ENCODE data around the gene NPHS1.

NPHS1 gene

DNA sequence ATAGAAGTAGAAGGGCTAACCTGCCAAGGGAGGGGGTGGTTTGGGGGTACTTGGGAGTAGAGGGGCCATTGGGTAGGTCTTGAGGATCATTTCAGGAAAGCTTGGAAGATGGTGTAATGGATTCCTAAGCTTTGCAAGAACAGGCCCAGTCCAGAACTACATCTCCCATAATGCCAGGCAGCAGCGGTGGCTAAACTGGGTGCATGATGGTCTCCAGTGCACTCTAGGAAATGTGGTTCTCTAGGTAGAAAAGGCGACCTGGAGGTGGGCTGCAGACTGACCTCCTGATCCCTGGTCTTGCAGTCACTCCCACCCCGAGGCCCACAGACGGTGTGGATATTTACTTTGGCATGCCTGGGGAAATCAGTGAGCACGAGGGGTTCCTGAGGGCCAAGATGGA lies 19.9 kb upstream of the NPHS1 start:
- no peak for DNase-seq

DNA sequence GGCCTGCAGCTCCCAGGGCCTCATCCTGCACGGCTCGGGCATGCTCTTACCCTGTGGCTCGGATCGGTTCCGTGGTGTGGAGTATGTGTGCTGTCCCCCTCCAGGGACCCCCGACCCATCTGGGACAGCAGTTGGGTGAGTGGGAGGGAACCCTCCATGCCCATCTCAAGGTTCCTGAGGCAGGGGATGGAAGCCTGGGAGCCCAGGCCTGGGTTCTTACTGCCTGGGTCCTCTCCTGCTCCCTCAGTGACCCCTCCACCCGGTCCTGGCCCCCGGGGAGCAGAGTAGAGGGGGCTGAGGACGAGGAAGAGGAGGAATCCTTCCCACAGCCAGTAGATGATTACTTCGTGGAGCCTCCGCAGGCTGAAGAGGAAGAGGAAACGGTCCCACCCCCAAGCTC lies 19.3 kb upstream of the NPHS1 start:
- DNase-seq, result no peak

DNA sequence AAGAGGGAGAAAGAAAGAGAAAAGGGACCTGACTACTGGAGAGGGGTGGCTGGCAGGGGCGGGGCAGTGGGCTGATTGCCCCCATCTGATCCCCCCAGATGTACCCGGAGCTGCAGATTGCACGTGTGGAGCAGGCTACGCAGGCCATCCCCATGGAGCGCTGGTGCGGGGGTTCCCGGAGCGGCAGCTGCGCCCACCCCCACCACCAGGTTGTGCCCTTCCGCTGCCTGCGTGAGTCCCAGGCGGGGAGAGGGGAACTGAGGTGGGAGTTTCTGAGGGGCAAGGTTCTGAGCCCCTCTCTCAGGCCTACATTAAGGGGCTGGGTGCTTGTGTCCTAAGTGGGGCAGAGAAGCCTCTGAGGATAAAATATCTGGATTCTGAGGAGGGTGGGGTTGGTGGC lies 18.5 kb upstream of the NPHS1 start:
- no peak for DNase-seq

DNA sequence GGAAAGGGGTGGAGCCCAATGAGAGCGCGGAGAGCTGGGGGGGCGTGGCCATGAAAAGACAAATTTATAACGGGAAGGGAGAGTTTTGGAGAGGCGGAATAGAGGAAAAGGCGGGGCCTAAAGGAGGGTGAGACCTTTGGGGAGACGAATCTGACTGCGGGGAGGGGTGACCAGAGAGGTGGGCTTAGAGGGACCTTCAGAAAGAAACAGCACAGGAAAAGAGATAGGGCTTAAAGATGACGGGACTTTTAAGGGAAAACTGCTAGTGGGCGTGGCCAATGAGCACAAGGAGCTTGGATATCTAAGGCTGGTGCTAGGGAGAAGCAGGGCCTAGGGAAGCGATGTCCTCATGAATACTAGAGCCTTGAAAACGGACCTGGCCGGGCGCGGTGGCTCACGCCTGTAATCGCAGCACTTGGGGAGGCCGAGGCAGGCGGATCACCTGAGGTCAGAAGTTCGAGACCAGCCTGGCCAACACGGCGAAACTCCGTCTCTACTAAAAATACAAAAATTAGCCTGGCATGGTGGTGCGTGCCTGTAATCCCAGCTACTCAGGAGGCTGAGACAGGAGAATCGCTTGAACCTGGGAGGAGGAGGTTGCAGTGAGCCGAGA lies 17.9 kb upstream of the NPHS1 start:
- peak; percentile 35 to 71 for DNase-seq

DNA sequence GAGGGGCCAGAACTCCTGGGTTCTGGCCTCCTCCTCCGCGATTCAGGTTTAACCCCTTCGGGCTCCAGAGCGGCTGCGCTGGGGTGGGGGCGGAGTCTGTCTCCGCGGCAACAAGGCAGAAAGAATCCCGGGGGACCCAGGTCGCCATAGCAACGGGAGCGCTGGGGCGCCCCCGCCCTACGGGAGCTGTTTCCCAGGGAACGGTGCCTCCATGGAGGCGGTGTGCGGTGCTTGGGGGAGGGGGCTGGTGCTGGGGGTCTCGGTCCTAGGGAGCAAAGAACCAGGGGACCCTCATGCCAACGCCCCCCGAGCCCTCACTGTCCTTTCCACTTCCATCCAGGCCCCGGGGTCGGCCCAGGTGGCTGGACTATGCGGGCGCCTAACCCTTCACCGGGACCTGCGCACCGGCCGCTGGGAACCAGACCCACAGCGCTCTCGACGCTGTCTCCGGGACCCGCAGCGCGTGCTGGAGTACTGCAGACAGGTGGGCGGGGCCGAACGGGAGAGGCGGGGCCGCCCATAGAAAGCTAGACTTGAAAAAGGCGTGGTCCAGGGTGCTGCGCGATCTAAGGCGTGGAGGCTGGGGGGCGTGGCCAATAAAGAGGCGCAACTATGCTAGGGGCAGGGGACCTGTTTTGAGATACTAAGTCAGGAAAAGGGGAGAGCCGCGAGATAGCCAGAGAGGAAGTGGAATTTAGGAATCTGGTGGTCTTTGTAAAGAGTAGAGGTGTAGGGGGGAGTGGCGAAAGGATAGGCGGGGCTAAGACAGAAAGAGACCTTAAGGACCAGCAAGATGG lies 17.2 kb upstream of the NPHS1 start:
- peak; percentile 63 to 75 for DNase-seq

DNA sequence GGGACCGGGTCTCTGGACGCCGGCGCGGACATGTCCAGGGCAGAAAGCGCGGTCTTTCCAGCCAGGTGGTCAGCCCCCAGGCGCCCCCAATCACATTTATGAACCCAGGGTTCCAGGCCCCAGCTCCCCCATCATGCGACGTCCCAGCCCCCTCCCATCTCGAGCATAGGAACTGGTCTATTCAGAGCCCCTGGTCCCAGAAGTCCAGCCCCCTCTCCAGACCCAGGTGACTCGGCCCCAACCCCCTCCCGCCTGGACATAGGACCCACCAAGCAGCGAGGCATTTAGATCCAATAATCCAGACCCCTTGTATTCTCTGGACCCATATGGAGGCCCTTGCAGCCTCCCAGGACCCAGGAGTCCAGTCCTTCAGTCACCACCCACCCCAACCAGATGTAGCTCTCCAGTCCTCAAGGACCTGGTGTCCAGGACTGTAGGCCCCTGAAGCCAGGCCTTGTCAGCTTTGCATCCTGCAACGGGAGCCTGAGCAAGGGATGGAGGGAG lies 16.6 kb upstream of the NPHS1 start:
- DNase-seq, result no peak

DNA sequence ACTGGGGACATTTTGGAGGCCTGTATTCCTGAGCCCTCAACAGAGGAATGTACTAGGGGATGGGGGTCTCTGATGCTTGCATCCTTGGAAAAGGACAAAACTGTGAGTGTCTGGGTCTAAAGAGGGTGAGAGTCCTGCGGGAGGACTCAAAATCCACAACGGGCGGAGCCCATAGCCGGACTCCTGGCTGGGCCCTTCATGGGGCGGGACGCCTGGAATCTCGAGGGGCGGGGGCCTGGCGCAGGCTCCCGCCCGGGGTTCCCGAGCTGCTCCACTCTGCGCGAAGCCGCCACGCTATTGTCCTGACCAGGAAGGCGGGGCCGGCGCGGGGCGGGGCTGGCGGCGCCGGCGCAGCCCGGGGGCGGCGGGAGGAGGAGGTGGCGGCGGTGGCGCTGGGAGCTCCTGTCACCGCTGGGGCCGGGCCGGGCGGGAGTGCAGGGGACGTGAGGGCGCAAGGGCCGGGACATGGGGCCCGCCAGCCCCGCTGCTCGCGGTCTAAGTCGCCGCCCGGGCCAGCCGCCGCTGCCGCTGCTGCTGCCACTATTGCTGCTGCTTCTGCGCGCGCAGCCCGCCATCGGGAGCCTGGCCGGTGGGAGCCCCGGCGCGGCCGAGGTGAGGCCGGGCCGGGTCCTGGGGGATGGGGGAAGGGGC lies 16.0 kb upstream of the NPHS1 start, which contains the start of gene APLP1:
Gene APLP1 (plus strand): TSS at position 403 of the 651 bp plus-strand sequence. CDS start 63 bp downstream, at position 466.
- DNase-seq, result peak; percentile 15 to 40

DNA sequence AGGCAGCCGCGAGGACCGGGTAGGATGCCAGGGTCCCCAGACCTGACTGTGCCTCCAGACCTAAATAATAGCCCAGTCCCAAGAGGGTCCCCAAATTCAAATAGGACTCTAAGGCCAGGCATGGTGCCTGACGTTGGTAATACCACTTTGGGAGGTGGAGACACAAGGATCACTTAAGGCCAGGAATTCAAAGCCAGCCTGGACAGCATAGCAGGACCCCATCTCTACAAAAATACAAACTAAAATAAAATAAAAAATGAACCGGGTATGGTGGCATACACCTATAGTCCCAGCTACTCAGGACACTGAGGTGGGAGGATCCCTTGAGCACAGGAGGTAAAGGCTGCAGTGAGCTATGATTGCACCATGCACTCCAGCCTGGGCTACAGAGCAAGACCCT lies 10.7 kb upstream of the NPHS1 start:
- no peak for DNase-seq

DNA sequence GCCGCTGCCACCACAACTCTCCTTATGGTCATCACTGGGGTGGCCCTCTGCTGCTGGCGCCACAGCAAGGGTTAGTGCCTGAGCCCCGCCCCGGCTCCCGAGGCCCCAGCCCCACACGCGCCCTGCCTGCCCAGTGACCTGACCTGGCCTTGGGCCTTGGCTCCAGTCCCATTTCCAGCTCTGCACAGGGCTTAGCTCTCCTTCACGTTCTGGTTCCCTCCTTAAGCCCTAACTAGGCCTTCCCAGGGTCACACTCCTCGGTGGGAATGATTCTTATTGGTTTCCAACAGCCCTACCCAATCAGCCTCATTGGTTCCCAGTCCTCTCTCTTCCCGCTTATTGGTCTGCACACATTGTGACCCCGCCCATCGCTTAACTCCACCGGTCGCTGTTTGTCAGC lies 10.2 kb upstream of the NPHS1 start:
- DNase-seq, result no peak

DNA sequence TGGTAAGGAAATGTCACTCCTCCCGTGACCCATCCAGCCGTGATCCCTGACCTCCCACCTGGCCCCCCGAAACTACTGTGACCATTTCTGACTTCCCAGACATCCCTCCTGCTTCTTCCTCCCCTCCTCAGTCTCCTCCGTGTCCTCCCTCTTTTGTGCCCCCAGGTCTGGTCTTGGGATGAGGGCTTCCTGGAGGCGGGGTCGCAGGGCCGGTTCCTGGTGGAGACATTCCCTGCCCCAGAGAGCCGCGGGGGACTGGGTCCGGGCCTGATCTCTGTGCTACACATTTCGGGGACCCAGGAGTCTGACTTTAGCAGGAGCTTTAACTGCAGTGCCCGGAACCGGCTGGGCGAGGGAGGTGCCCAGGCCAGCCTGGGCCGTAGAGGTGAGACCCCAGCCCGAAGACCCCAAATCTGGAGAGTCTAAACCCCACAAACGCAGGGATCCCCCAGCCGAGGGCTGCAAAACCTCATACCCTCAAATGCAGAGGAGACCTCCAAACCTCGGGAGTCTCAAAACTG lies 9.4 kb upstream of the NPHS1 start:
- DNase-seq, result no peak

DNA sequence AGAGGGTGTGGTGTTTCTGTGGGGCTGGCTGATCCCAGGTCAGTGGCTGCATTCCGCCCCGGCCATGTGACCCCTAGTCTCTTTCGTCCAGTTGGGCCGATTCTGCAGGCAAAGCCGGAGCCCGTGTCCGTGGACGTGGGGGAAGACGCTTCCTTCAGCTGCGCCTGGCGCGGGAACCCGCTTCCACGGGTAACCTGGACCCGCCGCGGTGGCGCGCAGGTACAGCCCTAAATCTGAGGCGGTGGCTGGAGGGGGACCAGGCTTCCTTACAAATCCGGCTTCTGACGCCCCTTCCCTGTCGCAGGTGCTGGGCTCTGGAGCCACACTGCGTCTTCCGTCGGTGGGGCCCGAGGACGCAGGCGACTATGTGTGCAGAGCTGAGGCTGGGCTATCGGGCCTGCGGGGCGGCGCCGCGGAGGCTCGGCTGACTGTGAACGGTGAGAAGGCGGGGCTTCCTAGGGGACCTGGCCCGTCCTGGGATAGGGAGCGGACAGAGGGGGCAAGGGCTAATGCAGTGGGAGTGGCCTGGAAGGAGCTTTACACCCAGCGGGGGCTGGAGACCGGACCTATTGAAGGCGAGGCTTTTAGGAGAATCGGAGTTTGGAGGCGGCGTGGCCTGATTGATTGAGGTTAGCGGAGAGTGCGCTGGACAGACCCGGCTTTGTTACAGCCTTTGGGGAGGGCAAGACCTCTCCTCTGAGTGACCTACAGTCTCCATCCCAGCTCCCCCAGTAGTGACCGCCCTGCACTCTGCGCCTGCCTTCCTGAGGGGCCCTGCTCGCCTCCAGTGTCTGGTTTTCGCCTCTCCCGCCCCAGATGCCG lies 8.7 kb upstream of the NPHS1 start:
- DNase-seq, result no peak

DNA sequence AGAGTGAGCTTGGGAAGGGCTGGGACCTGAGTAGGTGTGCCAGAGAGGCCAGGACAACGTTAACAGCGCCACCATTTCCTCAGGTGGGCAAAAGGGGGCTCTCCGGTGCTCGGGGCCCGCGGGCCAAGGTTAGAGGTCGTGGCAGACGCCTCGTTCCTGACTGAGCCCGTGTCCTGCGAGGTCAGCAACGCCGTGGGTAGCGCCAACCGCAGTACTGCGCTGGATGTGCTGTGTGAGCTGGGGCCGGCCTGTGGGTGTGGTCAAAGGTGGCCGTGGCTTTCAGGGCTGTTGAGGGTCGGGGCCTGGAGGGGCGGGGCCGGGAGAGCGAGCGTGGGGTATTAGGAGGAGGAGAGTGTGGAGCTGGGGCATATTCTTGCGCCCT lies 8.1 kb upstream of the NPHS1 start:
- no peak for DNase-seq

DNA sequence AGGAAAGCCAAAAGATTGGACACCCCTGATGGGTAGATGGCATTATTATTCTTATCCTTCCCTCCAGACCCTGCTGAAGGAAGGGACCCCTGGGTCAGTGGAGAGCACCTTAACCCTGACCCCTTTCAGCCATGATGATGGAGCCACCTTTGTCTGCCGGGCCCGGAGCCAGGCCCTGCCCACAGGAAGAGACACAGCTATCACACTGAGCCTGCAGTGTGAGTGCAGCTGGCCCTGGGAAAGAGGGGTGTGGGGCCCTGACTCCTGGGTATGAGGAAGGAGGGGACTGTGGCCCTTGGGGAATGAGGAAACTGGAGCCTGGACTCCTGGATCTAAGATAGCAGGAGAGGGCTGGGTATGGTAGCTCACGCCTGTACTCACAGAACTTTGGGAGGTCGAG lies 7.1 kb upstream of the NPHS1 start:
- DNase-seq, result no peak

DNA sequence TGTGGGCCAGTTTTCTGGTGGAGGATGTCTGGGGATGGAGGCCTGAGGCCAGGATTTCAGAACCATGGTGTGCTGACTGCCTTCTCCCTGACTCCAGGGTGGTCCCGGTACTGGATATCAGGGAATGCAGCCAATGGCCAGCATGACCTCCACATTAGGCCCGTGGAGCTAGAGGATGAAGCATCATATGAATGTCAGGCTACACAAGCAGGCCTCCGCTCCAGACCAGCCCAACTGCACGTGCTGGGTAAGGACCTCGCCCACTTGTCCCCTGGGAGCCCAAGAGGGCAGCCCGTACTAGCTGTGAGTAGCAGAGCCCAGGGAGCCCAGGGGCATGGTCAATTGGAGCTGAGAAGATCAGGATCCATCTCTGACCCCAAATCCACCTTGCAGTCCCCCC lies 6.0 kb upstream of the NPHS1 start:
- no peak for DNase-seq

DNA sequence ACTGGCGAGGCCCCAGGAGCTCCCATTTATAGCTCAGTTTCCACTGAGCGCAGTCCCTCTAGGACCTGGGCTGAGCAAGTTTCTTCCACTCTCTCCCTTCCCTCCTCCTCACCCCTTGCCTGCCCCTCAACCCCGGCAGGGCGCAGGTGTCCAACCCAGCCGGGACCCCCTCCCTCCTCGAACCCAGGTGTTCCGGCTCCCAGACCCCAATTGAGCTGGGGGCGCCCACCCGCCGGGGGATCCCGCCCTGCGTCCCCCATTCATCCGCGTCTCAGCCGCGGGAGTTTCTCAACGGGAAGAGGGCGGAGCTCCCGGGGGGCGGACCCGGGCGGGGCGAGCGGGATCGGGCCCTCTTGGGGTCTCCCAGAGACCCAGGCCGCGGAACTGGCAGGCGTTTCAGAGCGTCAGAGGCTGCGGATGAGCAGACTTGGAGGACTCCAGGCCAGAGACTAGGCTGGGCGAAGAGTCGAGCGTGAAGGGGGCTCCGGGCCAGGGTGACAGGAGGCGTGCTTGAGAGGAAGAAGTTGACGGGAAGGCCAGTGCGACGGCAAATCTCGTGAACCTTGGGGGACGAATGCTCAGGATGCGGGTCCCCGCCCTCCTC lies 4.3 kb upstream of the NPHS1 start, which contains the start of gene KIRREL2:
Gene KIRREL2 (plus strand): TSS at position 366 of the 604 bp plus-strand sequence. CDS start 209 bp downstream, at position 575.
- DNase-seq, result no peak

DNA sequence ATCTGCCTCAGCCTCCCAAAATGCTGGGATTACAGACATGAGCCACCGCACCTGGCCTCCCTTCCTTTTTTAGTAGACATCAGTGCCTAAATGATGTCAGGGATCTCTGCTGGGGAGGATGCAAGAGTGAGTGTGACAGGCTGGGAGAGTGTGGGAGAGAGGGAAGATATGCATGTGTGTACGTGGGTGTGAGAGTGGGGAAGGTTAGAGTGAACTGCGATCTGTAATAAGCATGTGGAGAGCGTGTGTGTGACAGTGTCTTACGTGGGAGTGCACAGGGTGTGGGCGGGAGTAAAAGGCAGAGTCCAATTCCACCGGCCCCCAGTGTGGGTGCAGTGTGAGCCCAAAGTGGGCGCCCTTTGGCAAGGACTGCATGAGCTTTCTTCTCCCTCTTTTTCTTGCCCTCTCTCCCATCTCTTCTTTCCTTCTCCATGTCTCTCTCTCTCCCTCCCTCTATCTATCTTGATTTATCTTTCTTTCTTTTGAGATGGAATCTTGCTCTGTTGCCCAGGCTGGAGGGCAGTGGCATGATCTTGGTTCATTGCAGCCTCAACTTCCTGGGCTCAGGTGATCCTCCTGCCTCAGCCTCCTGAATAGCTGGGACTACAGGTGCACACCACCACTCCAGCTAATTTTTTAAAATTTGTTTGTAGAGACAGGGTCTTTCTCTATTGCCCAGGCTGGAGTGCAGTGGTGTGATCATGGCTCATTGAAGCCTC lies 893 bp upstream of the NPHS1 start:
- no peak for DNase-seq

DNA sequence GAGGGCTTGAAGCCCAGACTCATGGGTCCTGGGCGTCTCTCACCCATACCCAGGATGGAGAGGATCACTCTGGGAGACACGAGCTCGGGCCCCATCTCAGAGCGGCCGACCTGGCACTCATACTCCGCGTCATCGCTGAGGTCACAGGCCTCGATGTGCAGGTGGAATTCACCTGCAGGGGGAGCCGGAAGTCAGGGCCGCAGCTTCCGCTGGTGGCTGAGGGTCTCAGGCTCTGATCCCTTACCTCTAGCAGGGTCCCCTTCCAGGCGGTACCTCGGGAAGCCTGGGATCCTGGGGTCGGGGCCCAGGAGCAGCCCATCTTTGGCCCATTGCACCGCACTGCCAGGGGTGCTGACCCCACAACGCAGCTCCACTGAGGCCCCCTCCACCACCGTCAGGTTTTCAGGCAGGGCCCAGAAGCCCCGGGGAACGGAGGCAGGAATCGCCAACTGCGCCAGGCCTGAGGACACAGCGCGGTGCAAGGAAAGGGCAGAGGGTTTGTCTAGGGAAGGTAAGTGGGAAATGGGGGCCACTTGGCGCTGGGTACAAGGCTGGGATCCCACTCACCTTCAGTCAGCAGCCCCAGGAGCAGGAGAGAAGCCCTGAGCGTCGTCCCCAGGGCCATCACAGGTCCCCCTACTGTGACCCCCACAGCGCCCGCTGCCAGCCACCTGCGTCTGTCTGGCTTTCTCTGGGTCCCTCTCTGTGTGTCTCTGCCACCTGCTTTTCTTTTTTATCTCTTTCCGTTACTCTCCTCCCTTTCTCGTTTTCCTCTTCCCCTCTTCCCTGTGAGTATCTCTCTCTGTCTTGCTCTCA lies 883 bp downstream of the NPHS1 start:
- no peak for DNase-seq

DNA sequence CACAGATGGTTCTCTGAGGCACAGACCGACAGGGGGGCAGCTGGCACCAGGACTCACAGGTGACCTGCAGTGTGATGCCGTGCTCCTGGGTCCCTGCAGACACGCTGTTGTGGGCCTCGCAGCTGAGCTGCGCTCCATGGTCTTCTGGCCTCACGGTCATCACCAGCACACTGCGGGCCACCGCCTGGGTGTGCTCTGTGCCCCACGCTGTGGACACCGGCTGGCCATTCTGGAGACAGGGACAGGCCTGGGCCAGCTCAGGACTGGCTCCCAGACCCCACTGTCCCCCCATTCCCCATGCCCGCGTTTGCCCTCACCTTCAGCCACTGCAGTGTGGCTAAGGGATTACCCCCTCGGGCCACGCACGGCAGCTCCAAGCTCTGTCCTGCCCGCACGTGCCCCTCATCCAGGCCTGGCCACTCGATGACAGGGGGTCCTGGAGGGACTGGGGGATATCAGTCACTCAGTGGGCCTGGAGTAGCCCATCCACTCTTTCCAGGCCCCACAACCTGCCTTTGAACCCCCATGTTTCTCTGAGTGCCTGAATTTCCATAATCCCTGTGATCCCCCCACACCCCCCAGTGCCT lies 3.3 kb downstream of the NPHS1 start:
- DNase-seq, result no peak

DNA sequence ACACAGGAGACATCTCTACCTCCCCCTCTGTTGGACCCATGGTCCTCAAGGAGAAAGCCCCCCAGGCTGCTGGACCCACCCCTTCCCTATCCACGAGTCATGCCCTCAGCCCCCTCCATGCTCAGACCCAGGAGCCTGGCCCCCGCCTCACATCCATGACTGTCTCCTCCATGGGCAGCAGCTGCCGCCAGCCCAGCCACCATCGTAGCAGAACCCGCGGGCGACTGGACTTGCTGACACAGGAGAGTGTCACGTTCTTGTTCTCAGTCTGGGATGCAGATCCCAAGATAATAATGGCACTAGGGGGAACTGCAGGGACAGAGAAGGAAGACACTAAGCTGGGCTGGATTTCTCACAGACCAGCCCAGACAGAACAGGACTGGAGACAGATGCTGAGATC lies 3.8 kb downstream of the NPHS1 start:
- DNase-seq, result no peak

DNA sequence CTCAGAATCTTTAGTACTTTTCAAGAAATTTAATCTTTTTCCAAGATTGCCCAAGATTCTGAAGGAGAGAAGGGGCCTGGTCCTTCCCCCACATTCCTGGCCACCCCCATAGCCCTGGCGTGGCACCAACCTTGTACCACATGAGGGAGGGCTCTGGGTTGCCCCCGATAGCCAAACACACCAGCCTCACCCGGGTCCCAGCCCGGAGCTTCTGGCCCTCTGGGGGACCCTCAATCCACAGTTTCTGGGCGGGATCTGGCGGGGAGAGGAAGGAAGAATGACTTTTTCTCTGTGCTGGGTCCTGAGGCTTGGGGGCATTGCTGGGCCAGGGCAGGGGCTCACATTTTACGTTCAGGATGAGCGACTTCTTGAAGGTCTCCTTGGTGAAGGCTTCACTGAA lies 4.4 kb downstream of the NPHS1 start:
- no peak for DNase-seq
